GM23338 (cell line): ENCODE results near the gene BAD. TPM values are rescaled to one million over a fixed set of nuclear protein-coding genes. Genes with fewer than 3 reads are reported as not detected.

ENCODE experiments used
- ATAC-seq: fragments of 200-7000 bp; cut with Tn5 transposase; 3 replicates; pipeline ENCODE4 v1.9.1; 2020
- DNase-seq: peaks from one replicate; pipeline ENCODE4 v3.0.0-alpha.2; 2015; ENCODE audit warnings: low spot score
- H2AFZ ChIP-seq: fragments of 200-600 bp; sonication (generic); 2 replicates; pipeline ENCODE4 v1.8.0; 2016; ENCODE audit warnings: antibody characterized with exemption, mild to moderate bottlenecking, moderate library complexity
- H3F3A ChIP-seq: fragments of 200-600 bp; sonication (generic); replicated peaks from 2 replicates; pipeline ENCODE4 v1.8.0; 2017; ENCODE audit warnings: antibody characterized with exemption, mixed run types, low read depth
- H3K27ac ChIP-seq: fragments of 200-600 bp; sonication (generic); 2 replicates; pipeline ENCODE4 v1.6.1; 2016; ENCODE audit warnings: low read depth
- H3K27me3 ChIP-seq: fragments of 200-600 bp; sonication (generic); 2 replicates; pipeline ENCODE4 v1.8.0; 2016; ENCODE audit warnings: mild to moderate bottlenecking, mixed run types, moderate library complexity; ENCODE audit not compliant: insufficient read depth
- H3K36me3 ChIP-seq: fragments of 200-600 bp; sonication (generic); 2 replicates; pipeline ENCODE4 v1.8.0; 2016; ENCODE audit warnings: mild to moderate bottlenecking; ENCODE audit not compliant: insufficient read depth
- H3K4me1 ChIP-seq: fragments of 200-600 bp; sonication (generic); 2 replicates; pipeline ENCODE4 v1.8.0; 2016; ENCODE audit warnings: mild to moderate bottlenecking, moderate library complexity; ENCODE audit not compliant: insufficient read depth
- H3K4me2 ChIP-seq: fragments of 200-600 bp; sonication (generic); 2 replicates; pipeline ENCODE4 v1.7.1; 2017; ENCODE audit warnings: mixed run types
- H3K4me3 ChIP-seq: fragments of 200-600 bp; sonication (generic); 2 replicates; pipeline ENCODE4 v1.6.1; 2016; ENCODE audit warnings: mixed run types
- H3K79me2 ChIP-seq: fragments of 200-600 bp; sonication (generic); replicated peaks from 2 replicates; pipeline ENCODE4 v1.8.0; 2017; ENCODE audit warnings: mild to moderate bottlenecking; ENCODE audit not compliant: insufficient read depth
- H3K9me2 ChIP-seq: fragments of 200-600 bp; sonication (generic); 2 replicates; pipeline ENCODE4 v1.8.0; 2017; ENCODE audit not compliant: insufficient read depth
- H4K20me1 ChIP-seq: fragments of 200-600 bp; sonication (generic); replicated peaks from 2 replicates; pipeline ENCODE4 v1.8.0; 2017; ENCODE audit warnings: mild to moderate bottlenecking; ENCODE audit not compliant: insufficient read depth
- H3K27ac Mint-ChIP-seq: 2 replicates; pipeline ENCODE4 v1.8.0; 2020; ENCODE audit warnings: inconsistent platforms, mild to moderate bottlenecking, moderate library complexity, mixed read lengths
- H3K27me3 Mint-ChIP-seq: 3 replicates; pipeline ENCODE4 v1.8.0; 2022; ENCODE audit warnings: low read depth, mild to moderate bottlenecking, moderate library complexity, mixed read lengths, inconsistent platforms; ENCODE audit not compliant: insufficient read depth, poor library complexity
- H3K36me3 Mint-ChIP-seq: 3 replicates; pipeline ENCODE4 v1.8.0; 2021; ENCODE audit warnings: low read depth, mild to moderate bottlenecking, inconsistent platforms, moderate library complexity, mixed read lengths
- H3K4me1 Mint-ChIP-seq: 3 replicates; pipeline ENCODE4 v1.8.0; 2020; ENCODE audit warnings: mild to moderate bottlenecking, inconsistent platforms, mixed read lengths
- H3K4me3 Mint-ChIP-seq: 3 replicates; pipeline ENCODE4 v1.8.0; 2021; ENCODE audit warnings: moderate library complexity, mild to moderate bottlenecking, inconsistent platforms, mixed read lengths
- H3K9me3 Mint-ChIP-seq: 3 replicates; pipeline ENCODE4 v1.8.0; 2020; ENCODE audit warnings: moderate library complexity, mild to moderate bottlenecking, inconsistent platforms, mixed read lengths
- ETS1 ChIP-seq: IDR thresholded peaks from 2 replicates; pipeline ENCODE4 v1.6.1; 2016; ENCODE audit warnings: antibody characterized with exemption
- EZH2 ChIP-seq: fragments of 200-600 bp; sonication (generic); IDR thresholded peaks from one replicate; pipeline ENCODE4 v1.8.0; 2017; ENCODE audit warnings: antibody characterized with exemption, mild to moderate bottlenecking, low read depth; ENCODE audit not compliant: unreplicated experiment
- EZH2phosphoT487 ChIP-seq: fragments of 200-600 bp; sonication (generic); IDR thresholded peaks from one replicate; pipeline ENCODE4 v1.8.1; 2018; ENCODE audit warnings: antibody characterized with exemption; ENCODE audit not compliant: unreplicated experiment
- JUNB ChIP-seq: IDR thresholded peaks from one replicate; pipeline ENCODE4 v1.6.1; 2016; ENCODE audit warnings: antibody characterized with exemption; ENCODE audit not compliant: unreplicated experiment
- NANOG ChIP-seq: IDR thresholded peaks from 2 replicates; pipeline ENCODE4 v1.6.1; 2016; ENCODE audit warnings: antibody characterized with exemption, borderline replicate concordance
- POLR2AphosphoS5 ChIP-seq: IDR thresholded peaks from 2 replicates; pipeline ENCODE4 v1.6.1; 2016; ENCODE audit warnings: antibody characterized with exemption, low read depth
- STAT1 ChIP-seq: IDR thresholded peaks from one replicate; pipeline ENCODE4 v1.6.1; 2016; ENCODE audit warnings: antibody characterized with exemption; ENCODE audit not compliant: unreplicated experiment
- ZNF331 ChIP-seq: fragments of 250-450 bp; sonication (Bioruptor Pico); IDR thresholded peaks from 2 replicates; pipeline ENCODE4 v1.5.0; 2020; ENCODE audit warnings: low read depth, mild to moderate bottlenecking, moderate library complexity
- polyA plus RNA-seq: library from polyadenylated mRNA; unstranded; fragments of >200 nt; fragmentation: Nextera tagmentation; extraction: Ambion mirVana; gene quantifications from 2 replicates; pipeline ENCODE4 v1.2.1, GENCODE V29; 2016
- total RNA-seq: library from RNA; depleted of rRNA; stranded (reverse); fragments of >200 nt; shearing (Covaris generic); gene quantifications from 2 replicates; pipeline ENCODE4 v1.2.3, GENCODE V29; 2014
- TF ChIP-seq, protein P1 (sequence below): IDR thresholded peaks from one replicate; pipeline ENCODE4 v1.6.1; 2018; ENCODE audit warnings: antibody characterized with exemption; ENCODE audit not compliant: unreplicated experiment
- TF ChIP-seq, protein P2 (sequence below): fragments of 250-450 bp; sonication (Bioruptor Pico); IDR thresholded peaks from 2 replicates; pipeline ENCODE4 v1.5.0; 2020; ENCODE audit warnings: mild to moderate bottlenecking, moderate library complexity
- TF ChIP-seq, protein P3 (sequence below), 2 experiments: fragments of 200-600 bp in 1 of 2; sonication (generic) in 1 of 2; conservative IDR thresholded peaks; 2 replicates each; pipeline versions ENCODE4 v1.5.1 to v1.6.1; 2016 to 2017; ENCODE audit warnings: antibody characterized with exemption in 2 of 2, low read depth in 2 of 2, mild to moderate bottlenecking in 2 of 2, moderate library complexity in 1 of 2

Gene BAD
- total and polyA plus RNA-seq, 2 experiments from 2014 or later: 46.3 to 46.4 TPM

DNA sequence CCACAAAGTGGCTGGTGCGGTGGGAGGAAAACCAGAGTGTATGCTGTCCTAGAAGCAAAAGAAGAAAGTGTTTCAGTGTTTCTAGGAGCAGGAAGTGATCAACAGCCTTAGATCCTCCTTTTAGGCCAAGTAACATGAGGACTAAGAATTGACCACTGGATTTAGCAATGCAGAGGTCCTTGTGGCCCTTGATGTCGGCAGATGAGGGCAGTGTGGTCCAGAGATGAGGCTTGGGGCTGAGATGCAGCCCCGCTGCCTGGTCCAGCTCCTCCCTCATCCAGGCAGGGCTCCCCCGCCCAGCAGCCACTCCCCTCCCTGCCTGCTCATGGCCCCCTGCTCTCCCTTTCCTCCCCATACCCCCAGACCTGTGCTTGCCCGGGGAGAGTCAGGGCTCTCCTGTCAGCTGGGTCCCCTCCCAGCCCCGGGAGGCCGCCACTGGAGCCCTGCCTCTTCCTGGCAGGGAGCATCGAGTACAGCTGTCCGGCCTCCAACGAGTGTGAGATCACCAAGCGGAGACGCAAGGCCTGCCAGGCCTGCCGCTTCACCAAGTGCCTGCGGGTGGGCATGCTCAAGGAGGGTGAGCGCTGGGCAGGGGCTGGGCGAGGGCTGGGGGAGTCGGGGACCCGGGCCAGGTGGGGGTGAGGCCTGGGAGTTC lies 29.2 kb upstream of the BAD start:
- ATAC-seq (no peak), DNase-seq (no peak)
- Mint-ChIP-seq H3K4me3 (no peak overlapping the region; the same call in 2 of the 3 replicates), H3K9me3 (no peaks in the 10 kb centered on the region; the same call in 1 of the 3 replicates), H3K36me3 (peaks cover 34% of the 10 kb centered on the region), H3K27me3 (peaks cover 27% of the 10 kb centered on the region), H3K27ac (no peak overlapping the region), H3K4me1 (peaks cover 8% of the 10 kb centered on the region; the same call in 2 of the 3 replicates)
- Histone ChIP-seq H3K4me2 (no peak overlapping the region), H3K27me3 (no peaks in the 10 kb centered on the region), H2AFZ (no peak overlapping the region), H3K9me2 (no peaks in the 10 kb centered on the region), H3K36me3 (no peaks in the 10 kb centered on the region; the same call in 1 of the 2 replicates), H3K4me3 (no peak overlapping the region), H3F3A (peaks cover 19% of the 10 kb centered on the region; the same call in 1 of the 2 replicates), H4K20me1 (no peaks in the 10 kb centered on the region; the same call in 1 of the 2 replicates), H3K4me1 (peaks cover 5% of the 10 kb centered on the region), H3K27ac (no peak overlapping the region), H3K79me2 (peaks cover 32% of the 10 kb centered on the region)
- TF ChIP-seq JUNB (no peak), EZH2phosphoT487 (no peak), ZNF331 (CRISPR knock-in tag) (no peak), EZH2 (no peak), POLR2AphosphoS5 (no peak), STAT1 (no peak), ETS1 (no peak), NANOG (no peak)
- TF ChIP-seq, protein P1, sequence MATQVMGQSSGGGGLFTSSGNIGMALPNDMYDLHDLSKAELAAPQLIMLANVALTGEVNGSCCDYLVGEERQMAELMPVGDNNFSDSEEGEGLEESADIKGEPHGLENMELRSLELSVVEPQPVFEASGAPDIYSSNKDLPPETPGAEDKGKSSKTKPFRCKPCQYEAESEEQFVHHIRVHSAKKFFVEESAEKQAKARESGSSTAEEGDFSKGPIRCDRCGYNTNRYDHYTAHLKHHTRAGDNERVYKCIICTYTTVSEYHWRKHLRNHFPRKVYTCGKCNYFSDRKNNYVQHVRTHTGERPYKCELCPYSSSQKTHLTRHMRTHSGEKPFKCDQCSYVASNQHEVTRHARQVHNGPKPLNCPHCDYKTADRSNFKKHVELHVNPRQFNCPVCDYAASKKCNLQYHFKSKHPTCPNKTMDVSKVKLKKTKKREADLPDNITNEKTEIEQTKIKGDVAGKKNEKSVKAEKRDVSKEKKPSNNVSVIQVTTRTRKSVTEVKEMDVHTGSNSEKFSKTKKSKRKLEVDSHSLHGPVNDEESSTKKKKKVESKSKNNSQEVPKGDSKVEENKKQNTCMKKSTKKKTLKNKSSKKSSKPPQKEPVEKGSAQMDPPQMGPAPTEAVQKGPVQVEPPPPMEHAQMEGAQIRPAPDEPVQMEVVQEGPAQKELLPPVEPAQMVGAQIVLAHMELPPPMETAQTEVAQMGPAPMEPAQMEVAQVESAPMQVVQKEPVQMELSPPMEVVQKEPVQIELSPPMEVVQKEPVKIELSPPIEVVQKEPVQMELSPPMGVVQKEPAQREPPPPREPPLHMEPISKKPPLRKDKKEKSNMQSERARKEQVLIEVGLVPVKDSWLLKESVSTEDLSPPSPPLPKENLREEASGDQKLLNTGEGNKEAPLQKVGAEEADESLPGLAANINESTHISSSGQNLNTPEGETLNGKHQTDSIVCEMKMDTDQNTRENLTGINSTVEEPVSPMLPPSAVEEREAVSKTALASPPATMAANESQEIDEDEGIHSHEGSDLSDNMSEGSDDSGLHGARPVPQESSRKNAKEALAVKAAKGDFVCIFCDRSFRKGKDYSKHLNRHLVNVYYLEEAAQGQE: no peak
- TF ChIP-seq, protein P2, sequence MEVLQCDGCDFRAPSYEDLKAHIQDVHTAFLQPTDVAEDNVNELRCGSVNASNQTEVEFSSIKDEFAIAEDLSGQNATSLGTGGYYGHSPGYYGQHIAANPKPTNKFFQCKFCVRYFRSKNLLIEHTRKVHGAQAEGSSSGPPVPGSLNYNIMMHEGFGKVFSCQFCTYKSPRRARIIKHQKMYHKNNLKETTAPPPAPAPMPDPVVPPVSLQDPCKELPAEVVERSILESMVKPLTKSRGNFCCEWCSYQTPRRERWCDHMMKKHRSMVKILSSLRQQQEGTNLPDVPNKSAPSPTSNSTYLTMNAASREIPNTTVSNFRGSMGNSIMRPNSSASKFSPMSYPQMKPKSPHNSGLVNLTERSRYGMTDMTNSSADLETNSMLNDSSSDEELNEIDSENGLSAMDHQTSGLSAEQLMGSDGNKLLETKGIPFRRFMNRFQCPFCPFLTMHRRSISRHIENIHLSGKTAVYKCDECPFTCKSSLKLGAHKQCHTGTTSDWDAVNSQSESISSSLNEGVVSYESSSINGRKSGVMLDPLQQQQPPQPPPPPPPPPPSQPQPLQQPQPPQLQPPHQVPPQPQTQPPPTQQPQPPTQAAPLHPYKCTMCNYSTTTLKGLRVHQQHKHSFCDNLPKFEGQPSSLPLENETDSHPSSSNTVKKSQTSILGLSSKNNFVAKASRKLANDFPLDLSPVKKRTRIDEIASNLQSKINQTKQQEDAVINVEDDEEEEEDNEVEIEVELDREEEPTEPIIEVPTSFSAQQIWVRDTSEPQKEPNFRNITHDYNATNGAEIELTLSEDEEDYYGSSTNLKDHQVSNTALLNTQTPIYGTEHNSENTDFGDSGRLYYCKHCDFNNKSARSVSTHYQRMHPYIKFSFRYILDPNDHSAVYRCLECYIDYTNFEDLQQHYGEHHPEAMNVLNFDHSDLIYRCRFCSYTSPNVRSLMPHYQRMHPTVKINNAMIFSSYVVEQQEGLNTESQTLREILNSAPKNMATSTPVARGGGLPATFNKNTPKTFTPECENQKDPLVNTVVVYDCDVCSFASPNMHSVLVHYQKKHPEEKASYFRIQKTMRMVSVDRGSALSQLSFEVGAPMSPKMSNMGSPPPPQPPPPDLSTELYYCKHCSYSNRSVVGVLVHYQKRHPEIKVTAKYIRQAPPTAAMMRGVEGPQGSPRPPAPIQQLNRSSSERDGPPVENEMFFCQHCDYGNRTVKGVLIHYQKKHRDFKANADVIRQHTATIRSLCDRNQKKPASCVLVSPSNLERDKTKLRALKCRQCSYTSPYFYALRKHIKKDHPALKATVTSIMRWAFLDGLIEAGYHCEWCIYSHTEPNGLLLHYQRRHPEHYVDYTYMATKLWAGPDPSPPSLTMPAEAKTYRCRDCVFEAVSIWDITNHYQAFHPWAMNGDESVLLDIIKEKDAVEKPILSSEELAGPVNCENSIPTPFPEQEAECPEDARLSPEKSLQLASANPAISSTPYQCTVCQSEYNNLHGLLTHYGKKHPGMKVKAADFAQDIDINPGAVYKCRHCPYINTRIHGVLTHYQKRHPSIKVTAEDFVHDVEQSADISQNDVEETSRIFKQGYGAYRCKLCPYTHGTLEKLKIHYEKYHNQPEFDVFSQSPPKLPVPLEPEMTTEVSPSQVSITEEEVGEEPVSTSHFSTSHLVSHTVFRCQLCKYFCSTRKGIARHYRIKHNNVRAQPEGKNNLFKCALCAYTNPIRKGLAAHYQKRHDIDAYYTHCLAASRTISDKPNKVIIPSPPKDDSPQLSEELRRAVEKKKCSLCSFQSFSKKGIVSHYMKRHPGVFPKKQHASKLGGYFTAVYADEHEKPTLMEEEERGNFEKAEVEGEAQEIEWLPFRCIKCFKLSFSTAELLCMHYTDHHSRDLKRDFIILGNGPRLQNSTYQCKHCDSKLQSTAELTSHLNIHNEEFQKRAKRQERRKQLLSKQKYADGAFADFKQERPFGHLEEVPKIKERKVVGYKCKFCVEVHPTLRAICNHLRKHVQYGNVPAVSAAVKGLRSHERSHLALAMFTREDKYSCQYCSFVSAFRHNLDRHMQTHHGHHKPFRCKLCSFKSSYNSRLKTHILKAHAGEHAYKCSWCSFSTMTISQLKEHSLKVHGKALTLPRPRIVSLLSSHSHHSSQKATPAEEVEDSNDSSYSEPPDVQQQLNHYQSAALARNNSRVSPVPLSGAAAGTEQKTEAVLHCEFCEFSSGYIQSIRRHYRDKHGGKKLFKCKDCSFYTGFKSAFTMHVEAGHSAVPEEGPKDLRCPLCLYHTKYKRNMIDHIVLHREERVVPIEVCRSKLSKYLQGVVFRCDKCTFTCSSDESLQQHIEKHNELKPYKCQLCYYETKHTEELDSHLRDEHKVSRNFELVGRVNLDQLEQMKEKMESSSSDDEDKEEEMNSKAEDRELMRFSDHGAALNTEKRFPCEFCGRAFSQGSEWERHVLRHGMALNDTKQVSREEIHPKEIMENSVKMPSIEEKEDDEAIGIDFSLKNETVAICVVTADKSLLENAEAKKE (CRISPR knock-in tag): no peak
- TF ChIP-seq, protein P3, sequence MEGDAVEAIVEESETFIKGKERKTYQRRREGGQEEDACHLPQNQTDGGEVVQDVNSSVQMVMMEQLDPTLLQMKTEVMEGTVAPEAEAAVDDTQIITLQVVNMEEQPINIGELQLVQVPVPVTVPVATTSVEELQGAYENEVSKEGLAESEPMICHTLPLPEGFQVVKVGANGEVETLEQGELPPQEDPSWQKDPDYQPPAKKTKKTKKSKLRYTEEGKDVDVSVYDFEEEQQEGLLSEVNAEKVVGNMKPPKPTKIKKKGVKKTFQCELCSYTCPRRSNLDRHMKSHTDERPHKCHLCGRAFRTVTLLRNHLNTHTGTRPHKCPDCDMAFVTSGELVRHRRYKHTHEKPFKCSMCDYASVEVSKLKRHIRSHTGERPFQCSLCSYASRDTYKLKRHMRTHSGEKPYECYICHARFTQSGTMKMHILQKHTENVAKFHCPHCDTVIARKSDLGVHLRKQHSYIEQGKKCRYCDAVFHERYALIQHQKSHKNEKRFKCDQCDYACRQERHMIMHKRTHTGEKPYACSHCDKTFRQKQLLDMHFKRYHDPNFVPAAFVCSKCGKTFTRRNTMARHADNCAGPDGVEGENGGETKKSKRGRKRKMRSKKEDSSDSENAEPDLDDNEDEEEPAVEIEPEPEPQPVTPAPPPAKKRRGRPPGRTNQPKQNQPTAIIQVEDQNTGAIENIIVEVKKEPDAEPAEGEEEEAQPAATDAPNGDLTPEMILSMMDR (conservative IDR thresholded peaks at IDR 0.05; ENCODE audit: low read depth in 2 of 2): no peak
